HT-29 (cell line): Measurements from ENCODE around the gene MAGEF1. TPM values are rescaled to one million over a fixed set of nuclear protein-coding genes. Genes with fewer than 3 reads are reported as not detected.

Experiments used
- DNase-seq: peaks from one replicate; pipeline ENCODE4 v3.0.0-alpha.2; 2015; ENCODE audit warnings: low spot score
- total RNA-seq: library from RNA; depleted of rRNA; stranded (reverse); fragments of >200 nt; shearing (Covaris generic); gene quantifications from 2 replicates; pipeline ENCODE4 v1.2.3, GENCODE V29; 2014

MAGEF1 gene
- total RNA-seq, 1 experiment from 2014 or later: 33.8 TPM

- no peak for DNase-seq
These were observed 13.4 kb upstream of the MAGEF1 start for GRCh38 chr3:184725176-184725719.

DNA sequence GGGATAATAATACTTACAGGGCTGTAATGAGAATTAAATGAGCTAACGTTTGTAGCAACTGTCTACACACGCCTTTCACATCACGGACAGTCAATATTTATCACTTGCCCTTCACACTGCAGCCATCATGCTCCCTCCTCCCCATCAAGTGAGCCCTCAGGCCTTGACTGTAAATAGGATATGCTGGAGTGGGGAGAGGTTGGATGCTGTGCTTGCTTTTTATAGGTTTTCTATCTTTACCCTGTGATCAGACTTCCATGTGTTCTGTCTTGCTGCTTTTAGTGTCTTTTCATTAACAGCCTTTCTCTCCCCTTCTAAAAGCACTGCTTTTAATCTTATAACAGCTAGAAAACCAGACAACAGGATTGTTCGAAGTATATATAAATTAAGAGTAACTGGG is 12.8 kb upstream of the MAGEF1 start:
- DNase-seq: no peak

- DNase-seq: no peak
These were observed 7.8 kb upstream of the MAGEF1 start for GRCh38 chr3:184719709-184720108.

DNA sequence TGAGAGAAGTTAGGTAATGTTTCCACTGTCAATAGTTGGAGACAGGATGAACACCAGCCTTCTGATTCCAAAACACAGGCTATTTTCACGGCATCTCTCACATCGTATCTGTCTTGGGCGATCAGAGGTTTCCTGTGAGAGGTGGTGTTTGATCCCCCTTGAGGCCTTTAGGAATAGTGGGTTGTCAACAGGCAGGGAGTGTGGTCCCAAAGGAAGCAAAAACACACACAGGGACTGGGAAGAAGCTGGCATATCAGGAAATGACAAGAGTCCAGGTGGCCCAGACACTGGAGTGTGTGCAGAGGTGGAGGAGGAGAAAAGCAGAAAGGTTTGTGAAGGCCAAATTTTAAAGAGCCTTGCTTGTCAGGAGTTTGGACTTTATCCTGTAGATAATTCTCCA is 6.6 kb upstream of the MAGEF1 start:
- DNase-seq: no peak

DNA sequence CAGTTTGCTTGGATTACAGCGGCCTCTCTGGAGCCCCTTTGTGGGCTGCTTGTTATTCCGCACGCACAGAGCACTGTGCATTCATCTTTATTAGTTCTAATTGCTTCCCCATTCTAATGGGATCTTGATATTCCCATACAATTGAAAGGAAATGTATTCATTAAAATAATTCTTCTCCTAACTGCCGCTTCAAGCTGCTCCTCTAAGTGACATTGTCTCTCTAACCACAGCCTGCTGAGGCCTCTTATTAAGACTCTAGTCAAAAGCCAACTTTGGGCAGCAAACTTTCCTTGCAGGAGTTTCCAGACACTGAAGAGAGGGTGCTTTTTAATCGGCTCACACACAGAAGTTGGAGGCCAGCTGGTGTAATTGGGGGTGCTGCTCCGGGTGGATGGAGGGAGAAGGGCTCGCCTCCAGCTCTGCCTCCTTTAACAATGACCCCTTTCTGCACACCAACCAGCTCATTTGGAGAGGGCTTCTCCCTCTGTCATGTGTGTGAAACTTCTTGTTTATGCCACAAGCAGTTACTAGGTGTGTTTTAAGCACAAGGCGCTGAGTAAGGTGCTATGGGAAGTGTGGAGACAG is 5.6 kb upstream of the MAGEF1 start:
- no peak for DNase-seq

DNA sequence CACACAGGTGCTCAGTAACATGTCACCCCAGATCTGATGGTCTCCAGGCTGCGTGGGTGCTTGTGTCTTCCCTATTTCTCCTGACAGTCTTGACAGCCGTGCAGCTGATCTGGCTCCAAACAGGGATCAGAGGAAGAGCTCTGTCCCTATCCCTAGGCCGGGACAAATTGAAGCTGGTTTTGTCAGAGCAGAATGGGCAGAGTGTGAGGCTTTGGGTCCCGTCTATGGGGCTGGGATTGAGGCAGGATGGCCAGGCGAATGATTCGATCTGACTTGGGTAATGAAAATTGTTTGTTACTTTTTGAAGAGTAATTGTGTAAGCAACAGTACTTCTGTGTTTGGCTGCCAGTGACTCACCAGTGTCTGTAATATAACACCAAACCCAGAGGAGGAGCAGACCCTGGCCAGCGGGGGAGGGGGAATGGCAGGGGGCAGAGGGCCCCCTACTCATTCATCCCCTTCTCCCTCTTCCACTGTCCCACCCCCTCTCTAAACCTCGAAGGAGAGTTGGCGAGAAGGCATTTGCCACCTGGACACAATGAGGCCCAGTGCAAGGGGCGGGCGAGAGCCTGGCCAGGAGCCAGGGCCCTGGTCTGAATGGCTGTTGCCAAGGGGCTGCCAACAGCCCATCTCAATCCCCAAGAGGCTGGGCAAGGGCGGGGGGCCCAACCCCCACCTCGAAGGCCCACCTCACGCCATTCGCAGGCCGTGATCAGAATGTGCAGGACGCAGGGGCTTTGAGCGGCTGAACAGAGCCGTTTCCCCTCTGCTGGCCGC is 4.9 kb upstream of the MAGEF1 start:
- no peak for DNase-seq

- DNase-seq: no peak
These were observed 4.2 kb upstream of the MAGEF1 start for GRCh38 chr3:184715943-184716621.

- no peak for DNase-seq
These were observed 1.7 kb upstream of the MAGEF1 start for GRCh38 chr3:184713521-184713920.

- DNase-seq: no peak
These were observed 1.1 kb upstream of the MAGEF1 start for GRCh38 chr3:184713040-184713355.

DNA sequence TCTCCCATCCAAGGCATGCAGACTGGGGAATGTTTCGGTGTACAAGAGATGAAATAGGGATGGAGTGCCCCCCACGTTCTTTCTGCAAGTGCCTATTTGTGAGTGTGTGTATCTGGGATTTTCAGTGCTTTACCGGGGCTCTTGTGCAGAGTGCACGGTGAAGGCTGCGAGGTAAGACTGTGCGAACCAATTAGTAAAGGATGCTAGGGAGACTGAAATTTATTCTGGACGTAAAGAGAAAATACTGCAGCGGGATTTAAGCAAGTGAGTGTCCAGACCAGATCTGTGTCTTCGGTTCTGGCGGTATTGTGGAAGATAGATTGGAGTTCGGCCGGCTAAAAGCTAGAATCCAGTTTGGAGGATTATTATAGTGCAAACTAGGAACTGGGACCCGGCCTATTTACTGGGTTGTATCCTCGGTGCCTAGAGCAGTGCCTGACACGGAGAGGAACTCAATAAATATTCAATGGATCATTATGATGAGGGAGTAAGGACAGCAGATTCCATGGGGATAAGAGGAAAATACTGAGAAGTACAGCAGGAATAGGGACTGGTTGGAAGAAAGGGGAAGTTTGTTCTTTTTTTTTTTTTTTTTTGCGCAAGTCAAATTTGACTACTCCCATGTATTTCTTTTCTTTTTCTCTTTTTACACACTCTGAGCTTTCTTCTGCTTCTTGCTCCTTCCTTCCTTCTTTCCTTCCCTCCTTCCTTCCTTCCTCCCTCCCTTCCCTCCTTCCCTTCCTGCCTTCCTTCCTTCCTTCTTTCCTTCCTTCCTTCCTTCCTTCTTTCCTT is 580 bp upstream of the MAGEF1 start:
- DNase-seq: no peak

DNA sequence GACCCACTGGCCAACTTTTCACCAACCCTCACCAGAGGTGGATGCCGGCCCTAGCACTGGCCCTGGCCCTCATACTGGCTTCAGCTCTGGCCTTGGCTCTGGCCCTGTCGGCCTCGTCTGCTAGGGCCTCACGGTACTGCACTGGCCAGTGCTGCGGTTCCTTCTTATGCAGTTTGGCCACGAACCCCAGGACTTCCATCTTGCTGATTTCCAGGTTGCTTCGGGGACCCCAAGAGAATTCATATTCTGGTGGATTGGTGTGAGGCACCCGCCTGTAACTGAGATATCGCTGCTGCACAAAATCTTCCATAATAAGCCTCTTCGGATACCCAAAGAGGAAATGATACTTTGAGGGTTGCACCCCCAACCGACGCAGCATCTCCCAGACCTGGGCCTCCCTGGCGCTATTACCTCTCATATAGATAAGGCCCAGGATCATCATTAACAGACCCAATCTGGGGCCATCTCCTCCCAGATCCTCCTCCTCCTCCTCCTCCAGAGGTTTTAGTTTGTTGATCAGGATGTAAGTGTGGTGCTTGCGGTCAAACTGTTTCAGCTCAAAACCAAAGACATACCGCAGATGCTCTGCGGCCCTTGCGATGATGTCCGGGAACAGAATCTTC is 883 bp downstream of the MAGEF1 start:
- DNase-seq: peak; percentile 7

- DNase-seq: no peak
These were observed 8.2 kb downstream of the MAGEF1 start for GRCh38 chr3:184703657-184704056.

DNA sequence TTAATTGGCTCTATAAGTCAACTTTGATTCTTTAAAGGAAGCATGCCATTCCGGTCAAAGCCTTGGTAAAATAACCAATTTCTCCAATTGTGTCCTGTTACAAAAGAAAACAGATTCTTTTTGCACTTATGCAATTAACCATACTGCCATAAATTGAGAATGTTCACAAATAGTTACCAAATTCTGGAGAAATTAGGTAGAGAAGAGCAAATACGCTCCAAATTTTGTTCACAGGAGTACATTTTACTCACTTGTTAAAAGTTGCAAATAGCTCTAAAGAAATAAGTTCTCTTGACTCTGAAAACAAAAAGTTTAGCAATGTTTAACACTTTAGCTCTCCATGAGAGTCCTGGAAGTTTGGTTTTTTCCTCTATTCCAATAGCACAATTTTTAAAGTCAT is 11.1 kb downstream of the MAGEF1 start:
- no peak for DNase-seq

DNA sequence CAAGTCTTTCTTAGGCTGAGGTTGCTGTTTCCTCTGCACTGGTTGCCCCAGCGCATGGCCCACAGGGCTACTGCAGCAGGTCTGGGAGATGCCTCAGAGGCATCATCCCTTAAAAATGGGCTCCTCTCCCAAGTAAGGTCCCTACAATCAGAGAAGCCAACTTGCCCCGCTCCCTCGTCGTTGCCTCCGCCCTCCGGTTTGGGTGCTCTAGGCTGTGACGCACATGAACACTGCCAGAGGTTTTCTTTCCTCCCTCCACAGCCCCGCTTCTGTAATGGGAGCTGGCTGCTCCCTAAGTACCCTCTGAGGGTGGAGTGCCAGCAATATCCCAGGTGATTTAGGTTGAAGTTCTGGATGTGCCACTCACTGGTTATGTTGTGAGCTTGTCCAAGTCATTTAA is 14.0 kb downstream of the MAGEF1 start:
- no peak for DNase-seq

GRCh38 chr3:184696697-184697096 is 15.2 kb downstream of the MAGEF1 start:
- no peak for DNase-seq

DNA sequence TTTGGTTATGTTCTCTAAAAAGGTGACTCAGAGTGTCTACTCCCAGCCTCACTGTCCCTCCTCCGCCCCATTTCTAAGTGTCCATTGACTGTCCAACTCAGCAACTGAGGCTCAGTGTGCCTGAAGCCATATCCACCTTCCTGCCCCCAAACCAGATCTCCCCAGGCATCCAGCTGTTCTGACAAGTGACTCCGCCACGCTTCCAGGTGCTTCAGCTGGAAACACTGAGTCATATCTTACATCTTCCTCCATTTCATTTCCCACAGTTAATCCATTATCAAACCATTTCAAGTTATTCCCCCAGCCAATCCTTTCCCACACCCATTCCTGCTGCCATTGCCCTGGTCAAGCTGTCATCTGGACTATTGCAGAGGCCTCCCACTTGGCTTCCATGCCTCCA is 17.1 kb downstream of the MAGEF1 start:
- no peak for DNase-seq

DNA sequence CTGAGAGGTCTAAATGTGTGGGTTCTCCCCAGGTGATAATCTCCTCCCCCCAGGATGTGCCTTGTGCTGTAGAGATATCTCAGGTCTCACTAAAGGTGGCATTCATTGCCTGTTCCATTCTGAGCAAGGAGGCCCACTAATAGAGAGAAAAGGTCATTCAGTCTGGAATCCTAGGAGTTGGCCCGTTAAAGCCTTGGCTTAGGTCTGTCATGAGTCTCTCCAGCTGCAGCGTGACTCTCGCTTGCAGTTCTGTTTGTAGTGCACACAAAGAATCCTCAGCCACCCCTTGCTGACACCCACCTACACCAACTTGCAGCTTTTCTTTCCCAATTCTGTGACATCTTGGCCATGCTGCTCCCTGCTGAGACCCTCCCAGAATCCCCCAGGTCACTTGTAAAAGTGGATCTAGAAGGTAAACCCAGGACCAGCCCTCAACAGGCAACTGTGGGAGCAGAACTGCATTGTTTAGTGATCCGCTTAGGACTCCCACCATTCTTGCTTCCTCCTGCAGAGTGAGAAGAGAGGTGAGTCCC is 17.7 kb downstream of the MAGEF1 start:
- no peak for DNase-seq

GRCh38 chr3:184693011-184693975 is 18.6 kb downstream of the MAGEF1 start:
- DNase-seq: no peak

GRCh38 chr3:184691397-184692231 is 20.2 kb downstream of the MAGEF1 start:
- no peak for DNase-seq
